A549 treated with ZK216348 at 1 μM for 4 hours (cell line): ENCODE results near the gene NID2. TPM values are rescaled to one million over a fixed set of nuclear protein-coding genes. Genes with fewer than 3 reads are reported as not detected.

Experiments
- total RNA-seq: library from RNA; stranded (reverse); fragments of 200-300 nt; extraction: Qiagen RNA extraction; gene quantifications from 5 replicates; pipeline ENCODE4 v1.2.3, GENCODE V29; 2022; ENCODE audit warnings: low read depth

NID2 gene
- total RNA-seq = 20.3 to 32.6 TPM (median 28.8 TPM) in 5 replicates

DNA sequence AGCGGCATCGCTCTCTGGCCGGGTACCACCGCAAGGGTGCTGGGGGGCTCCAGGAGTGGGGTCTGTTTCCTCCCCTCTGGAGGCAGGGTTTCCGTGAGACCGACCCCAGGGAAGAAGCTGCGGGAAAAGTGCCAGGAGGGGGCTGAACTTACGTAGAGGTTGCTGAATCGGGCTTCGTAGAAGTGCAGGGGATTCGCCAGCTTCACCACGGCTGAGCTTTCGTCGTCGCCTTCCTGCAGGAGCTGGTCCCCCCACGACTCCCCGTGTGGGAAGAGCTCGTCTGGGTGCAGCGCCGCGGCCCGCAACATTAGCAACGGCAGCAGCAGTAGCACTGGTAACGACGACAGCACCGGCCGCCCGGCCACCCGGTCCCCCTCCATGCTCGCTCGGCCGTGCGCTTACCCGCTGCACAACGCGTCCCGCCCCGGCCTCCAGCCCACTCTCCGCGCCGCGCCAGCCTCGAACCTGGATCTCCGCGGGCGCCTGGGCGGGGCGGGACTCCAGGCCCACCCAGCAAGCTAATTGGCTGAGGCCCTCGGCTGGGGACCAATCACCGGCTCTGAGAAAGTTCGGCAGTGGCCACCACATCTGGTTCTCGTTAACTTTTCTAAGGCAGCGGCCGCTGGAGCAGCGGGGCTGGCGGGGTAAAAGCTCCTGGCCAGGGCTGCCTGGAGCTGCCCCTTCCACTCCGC, at the start of gene NID2:
Gene NID2 (minus strand): TSS at position 445 of the 692 bp plus-strand sequence. CDS start 65 bp downstream, at position 380.

DNA sequence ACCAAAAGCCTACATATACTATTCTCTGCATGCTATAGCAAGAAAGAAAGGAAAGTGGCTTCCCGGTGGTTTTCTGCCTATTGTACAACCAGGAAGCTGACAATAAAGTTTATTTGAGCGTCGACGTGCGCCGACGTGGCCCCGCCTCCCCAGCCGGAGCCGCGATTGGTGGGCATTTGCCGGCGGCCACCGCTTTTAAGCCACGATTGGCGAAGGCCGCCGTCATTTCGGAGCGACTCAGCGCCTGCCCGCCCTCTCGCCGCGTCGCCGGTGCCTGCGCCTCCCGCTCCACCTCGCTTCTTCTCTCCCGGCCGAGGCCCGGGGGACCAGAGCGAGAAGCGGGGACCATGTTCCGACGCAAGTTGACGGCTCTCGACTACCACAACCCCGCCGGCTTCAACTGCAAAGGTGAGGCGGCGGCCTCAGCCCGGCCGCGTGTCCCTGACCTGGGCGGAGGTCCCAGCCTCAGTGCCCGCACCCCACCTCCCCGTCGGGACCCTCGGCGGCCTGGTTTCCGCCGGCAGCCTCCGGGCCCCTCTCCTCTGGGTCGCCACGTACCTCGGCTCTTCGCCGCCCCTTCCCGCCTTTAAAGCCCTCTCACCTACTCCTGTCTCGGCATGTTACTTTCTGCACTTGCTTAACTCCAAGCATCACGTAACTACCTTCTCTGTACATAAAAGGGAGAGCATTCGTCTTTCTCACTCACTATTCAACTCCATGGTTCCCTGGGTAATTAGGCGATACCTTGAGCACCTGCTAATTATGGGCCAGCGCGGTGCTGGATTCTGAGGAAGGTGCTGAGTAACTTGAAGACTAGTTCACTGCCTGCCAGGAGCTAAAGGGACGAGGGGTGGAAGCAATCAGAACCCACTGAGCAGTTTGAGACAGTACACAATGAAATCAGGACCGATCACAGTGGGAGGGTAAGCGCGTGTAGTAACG, 79.3 kb downstream of the NID2 start, which contains the start of gene RTRAF:
Gene RTRAF (plus strand): TSS at position 254 of the 942 bp plus-strand sequence. CDS start 94 bp downstream, at position 348.

Other genes with a start within 250 kb of the NID2 start
- 2.6 to 4.4 TPM (median 3.2 TPM) in 5 replicates for gene GNG2, start 208.4 kb downstream of the NID2 start, total RNA-seq
- 239 to 347 TPM (median 244 TPM) in 5 replicates for gene RTRAF, start 79.5 kb downstream of the NID2 start, total RNA-seq
- not detected in 5 replicates for gene PTGDR, start 198.6 kb upstream of the NID2 start, total RNA-seq
- 1.7 to 2.9 TPM (median 2.5 TPM) in 5 replicates for gene PTGER2, start 245.3 kb upstream of the NID2 start, total RNA-seq